GM21390 (cell line): ENCODE data around the gene KDM4B.

ENCODE experiments used
- ATAC-seq: cut with Tn5 transposase; IDR thresholded peaks from one replicate; pipeline ENCODE4 v1.9.1; 2021; ENCODE audit not compliant: unreplicated experiment

The KDM4B gene

GRCh38 chr19:5067678-5068077 is 98.8 kb downstream of the KDM4B start:
- ATAC-seq, result no peak

DNA sequence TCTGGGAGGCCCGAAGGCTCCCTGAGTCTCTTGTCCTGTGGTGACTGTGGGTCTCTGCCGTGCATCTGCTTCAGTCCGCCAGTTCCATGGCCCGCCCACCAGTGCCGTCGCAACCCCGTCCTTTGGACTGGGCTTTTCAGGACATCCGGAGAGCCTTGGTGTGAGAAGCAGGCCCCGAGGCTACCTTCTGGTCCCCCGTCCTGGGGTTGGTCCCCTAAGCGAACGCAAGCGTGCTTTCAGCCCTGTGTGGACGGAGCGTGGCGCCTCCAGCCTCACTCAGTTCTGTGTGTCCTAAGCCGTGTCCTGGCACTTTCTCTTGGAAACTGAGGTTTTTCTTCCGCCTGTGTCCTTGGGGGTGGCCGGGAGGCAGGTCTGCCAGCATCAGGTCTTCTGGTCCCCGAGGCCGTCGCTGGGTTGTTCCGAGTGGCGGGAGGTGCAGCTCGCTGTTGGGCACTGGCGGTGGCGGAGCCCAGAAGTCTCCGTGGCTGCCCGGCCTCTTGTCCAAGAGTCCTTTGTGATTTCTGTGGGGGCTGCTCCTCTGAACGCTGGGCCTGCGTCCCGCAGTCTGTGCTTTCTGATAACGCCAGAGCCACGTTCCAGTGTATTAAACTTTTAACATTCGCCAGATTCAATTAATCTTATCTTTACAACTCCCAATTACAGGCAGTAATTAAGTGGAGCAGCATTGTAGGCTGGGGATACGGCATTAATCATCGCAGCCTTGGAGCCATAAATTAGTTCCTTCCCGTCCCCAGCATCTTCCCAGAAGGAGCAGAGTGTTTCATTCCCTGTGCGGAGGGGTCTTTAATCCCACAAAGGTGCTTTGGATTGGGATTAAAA is 99.5 kb downstream of the KDM4B start:
- no peak for ATAC-seq

GRCh38 chr19:5070331-5070730 is 101.4 kb downstream of the KDM4B start:
- ATAC-seq, result no peak

DNA sequence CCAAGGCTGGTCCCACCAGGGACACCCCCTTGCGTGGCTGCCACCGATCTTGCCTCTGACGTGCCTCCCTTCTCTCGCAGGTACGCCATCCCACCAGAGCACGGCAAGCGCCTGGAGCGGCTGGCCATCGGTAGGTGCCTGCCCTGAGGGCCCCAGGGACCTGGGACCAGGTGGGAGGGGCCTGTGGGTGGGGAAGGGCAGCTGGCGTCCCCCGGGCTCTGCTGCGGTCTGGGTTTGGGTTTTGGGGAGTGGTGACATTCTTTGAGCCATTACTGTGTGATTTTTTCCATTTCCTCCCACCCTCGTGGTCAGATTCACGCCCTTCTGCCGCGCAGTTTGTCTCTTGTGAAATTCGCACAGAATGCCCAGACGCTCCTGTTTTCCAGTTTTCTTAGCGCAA is 102.0 kb downstream of the KDM4B start:
- ATAC-seq, result no peak

GRCh38 chr19:5071579-5071978 is 102.7 kb downstream of the KDM4B start:
- ATAC-seq, result no peak

- ATAC-seq, result no peak
Measured at GRCh38 chr19:5072115-5072514, 103.2 kb downstream of the KDM4B start.

GRCh38 chr19:5073153-5073844 is 104.4 kb downstream of the KDM4B start:
- no peak for ATAC-seq

- ATAC-seq, result no peak
Measured at GRCh38 chr19:5074407-5074806, 105.5 kb downstream of the KDM4B start.

- no peak for ATAC-seq
Measured at GRCh38 chr19:5074830-5075394, 106.0 kb downstream of the KDM4B start.

- ATAC-seq, result no peak
Measured at GRCh38 chr19:5075597-5075996, 106.7 kb downstream of the KDM4B start.

- no peak for ATAC-seq
Measured at GRCh38 chr19:5076440-5077208, 107.7 kb downstream of the KDM4B start.

DNA sequence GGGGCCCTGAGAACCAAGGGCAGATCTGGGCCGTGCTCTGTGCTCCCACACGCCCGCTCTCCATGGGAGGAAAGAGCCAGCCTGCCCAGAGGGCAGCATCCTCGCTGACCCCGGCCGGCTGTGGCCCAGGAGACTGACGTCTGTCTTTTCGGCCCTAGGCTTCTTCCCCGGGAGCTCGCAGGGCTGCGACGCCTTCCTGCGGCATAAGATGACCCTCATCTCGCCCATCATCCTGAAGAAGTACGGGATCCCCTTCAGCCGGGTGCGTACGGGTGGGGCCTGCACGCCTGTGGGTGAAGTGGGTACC is 108.2 kb downstream of the KDM4B start:
- ATAC-seq, result no peak

GRCh38 chr19:5078182-5078581 is 109.3 kb downstream of the KDM4B start:
- no peak for ATAC-seq

DNA sequence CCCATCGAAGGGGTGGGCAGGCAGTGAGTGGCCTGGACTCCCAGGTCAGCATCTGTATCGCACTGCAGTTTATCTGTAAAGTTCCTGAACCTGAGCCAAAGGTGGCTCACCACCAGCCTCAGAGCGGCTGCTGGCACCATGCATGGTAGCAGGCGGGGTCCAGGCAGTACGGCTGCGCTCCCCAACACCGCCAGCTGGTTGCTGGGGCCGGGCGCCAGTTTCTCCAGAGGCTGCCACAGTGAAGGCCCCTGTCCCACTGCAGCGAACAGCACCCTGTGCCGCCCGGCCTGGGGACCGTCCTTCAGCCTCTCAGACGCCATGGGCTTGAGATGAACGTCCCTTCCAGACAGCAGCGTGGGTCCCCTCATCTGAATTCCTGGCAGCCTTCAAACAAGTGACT is 109.8 kb downstream of the KDM4B start:
- ATAC-seq, result no peak

DNA sequence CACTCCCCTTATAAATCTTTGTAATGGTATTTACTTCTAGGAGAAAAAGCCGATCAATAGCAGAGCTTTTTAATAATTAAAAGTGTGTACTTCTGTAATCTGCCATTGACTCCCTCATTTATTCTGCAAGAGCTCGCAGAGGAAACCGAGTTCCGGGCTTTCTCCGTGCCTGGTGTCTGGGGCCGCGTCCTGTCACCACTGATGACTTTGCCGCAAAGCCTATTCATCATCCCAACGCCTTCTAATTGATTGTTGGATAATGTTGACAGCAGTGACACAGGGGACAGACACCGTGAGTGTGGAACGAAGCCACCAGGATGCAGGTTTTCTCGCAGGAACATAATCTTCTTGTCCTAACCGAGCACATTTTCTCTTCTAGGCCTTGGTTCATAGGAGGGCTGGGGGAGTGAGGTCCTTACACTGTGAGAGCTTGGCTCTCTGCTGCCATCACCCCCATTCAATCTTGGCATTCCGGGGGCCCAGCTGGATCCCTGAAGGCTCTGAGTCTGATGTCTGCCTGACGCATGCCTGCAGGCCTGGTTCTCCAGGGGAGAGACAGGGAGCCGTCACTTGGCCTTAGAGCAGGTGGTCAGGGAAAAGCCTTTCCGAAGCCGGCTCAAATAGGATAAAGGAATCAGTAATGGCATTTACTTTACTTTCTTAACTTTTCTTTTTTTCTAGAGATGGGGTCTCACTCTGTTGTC is 110.3 kb downstream of the KDM4B start:
- no peak for ATAC-seq

DNA sequence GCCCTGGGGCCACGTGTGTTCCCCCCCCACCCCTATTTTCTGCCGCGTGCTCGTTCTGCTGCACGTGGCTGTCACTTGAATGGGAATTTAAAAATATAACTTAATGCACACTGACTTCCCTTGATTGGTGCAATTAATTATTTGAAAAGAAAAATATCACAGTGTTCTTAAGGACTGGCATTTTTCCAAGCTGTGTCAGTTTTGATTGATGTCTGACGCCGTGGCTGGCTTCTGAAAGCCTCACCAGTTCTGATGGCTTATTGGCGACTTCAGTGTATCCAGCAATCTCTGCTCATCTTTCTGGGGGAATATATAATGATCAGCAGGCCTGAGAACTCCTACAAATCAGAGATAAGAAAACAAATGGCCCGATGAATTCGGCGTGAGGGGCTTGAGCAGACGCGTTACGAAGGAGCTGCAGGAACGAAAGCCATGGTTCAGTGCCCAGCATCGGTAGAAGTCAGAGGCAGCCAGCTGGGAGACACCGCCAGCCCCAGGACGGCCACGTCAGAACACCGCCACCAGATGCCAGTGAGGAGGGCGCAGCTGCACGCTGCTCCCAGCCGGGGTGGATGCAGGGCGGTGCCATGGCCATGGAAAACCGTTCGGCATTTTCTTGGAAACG is 111.2 kb downstream of the KDM4B start:
- ATAC-seq, result no peak

GRCh38 chr19:5080809-5081208 is 111.9 kb downstream of the KDM4B start:
- ATAC-seq, result no peak

- no peak for ATAC-seq
Measured at GRCh38 chr19:5081443-5082161, 112.7 kb downstream of the KDM4B start.

DNA sequence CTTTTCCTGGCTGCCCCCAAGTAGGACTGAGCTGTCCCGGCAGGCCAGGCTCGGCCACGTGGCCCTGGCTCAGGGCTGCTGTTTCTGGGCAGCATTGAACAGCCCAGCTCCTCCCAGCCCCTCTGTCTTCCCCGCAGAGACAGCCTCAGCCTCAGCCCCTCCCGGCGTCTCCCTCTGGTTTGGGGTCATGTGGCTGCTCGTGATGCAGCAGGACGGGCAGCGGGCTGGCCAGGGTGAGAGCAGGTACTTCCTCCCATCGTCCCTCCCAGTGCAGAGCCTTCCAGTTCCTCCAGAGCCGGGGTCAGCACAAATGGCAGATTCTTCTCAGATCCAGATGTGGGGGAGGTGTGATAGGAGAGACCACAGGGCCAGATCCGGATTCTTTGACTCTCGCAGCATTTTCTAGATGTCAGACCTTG is 114.6 kb downstream of the KDM4B start:
- no peak for ATAC-seq

- no peak for ATAC-seq
Measured at GRCh38 chr19:5085566-5085965, 116.7 kb downstream of the KDM4B start.
